ENCODE data around the gene ZBTB20. TPM values are rescaled to one million over a fixed set of nuclear protein-coding genes. Genes with fewer than 3 reads are reported as not detected.
"Not testable (repeated sequence)": the region's sequence is repeated elsewhere in the genome, so short reads cannot be mapped to it uniquely, and the experiment has no call there.

Gene ZBTB20
- total and polyA plus RNA-seq, 8 donors = 0.15 to 149 (median 38.5) TPM

GRCh38 chr3:115186351-115187148 is 39.5 kb upstream of the ZBTB20 start:
- peaks cover 0 to 11% (median 4%) of the 10 kb centered on the region in 4 donors for H3K9me3 ChIP-seq
- H3K4me1 ChIP-seq = no peaks in the 10 kb centered on the region
- TF ChIP-seq POLR2A (IDR thresholded peaks at IDR 0.05) = no peak
- TF ChIP-seq CTCF (IDR thresholded peaks at IDR 0.05) = no peak
- no peak for TF ChIP-seq EP300 (IDR thresholded peaks at IDR 0.05)
- TF ChIP-seq POLR2AphosphoS5 (IDR thresholded peaks at IDR 0.05) = no peak
- no peaks in the 10 kb centered on the region for H3K36me3 ChIP-seq
- no peak overlapping the region for H3K4me3 ChIP-seq
- DNase-seq = no peak
- no peak overlapping the region for H3K27ac ChIP-seq
- WGBS, 5 donors = 73 to 77% (median 76%) methylated on average over 6 of the region's 6 CpGs
- no peaks in the 10 kb centered on the region for H3K27me3 ChIP-seq
- intact Hi-C loops (cut with DNase I; ENCODE audit: low total_unique reads) = no loop called here

GRCh38 chr3:115184859-115185572 is 37.9 kb upstream of the ZBTB20 start:
- H3K4me3 ChIP-seq; H3K27ac ChIP-seq; H3K36me3 ChIP-seq; H3K9me3 ChIP-seq; intact Hi-C loops (cut with DNase I; ENCODE audit: low total_unique reads); DNase-seq; H3K4me1 ChIP-seq; H3K27me3 ChIP-seq: not testable (repeated sequence)
- 97 to 98% (median 97%) methylated on average over 24 to 32 of the region's 32 CpGs for WGBS, 5 donors

GRCh38 chr3:115178930-115179329 is 31.8 kb upstream of the ZBTB20 start:
- H3K27ac ChIP-seq; H3K9me3 ChIP-seq; H3K4me1 ChIP-seq; DNase-seq; intact Hi-C loops (cut with DNase I; ENCODE audit: low total_unique reads); H3K36me3 ChIP-seq; H3K27me3 ChIP-seq; H3K4me3 ChIP-seq: not testable (repeated sequence)
- 59 to 72% (median 65%) methylated on average over 10 of the region's 10 CpGs for WGBS, 5 donors

- H3K36me3 ChIP-seq = no peaks in the 10 kb centered on the region
- no peaks in the 10 kb centered on the region for H3K27me3 ChIP-seq
- intact Hi-C loops (cut with DNase I; ENCODE audit: low total_unique reads) = loop anchor here (10.0 kb wide), 1 partner anchor 785 kb away; no protein-coding TSS in a partner anchor
- H3K4me3 ChIP-seq = no peak overlapping the region
- no peak overlapping the region for H3K27ac ChIP-seq
- no peaks in the 10 kb centered on the region for H3K9me3 ChIP-seq
- 62 to 77% (median 76%) methylated on average over 2 of the region's 2 CpGs for WGBS, 5 donors
- DNase-seq = no peak
- H3K4me1 ChIP-seq = no peaks in the 10 kb centered on the region
- TF ChIP-seq POLR2AphosphoS5 (IDR thresholded peaks at IDR 0.05) = no peak
- TF ChIP-seq CTCF (IDR thresholded peaks at IDR 0.05) = peak in 3 of 7 experiments; percentile 5 to 39 (median 25)
These were observed 22.7 kb upstream of the ZBTB20 start for GRCh38 chr3:115169808-115170207.

- 51 to 65% (median 53%) methylated on average over 3 of the region's 3 CpGs for WGBS, 5 donors
- intact Hi-C loops (cut with DNase I; ENCODE audit: low total_unique reads) = loop anchor here (10.0 kb wide), 1 partner anchor 781 kb away; no protein-coding TSS in a partner anchor
- H3K27ac ChIP-seq = no peak overlapping the region
These were observed 18.6 kb upstream of the ZBTB20 start for GRCh38 chr3:115165701-115166100.

More at GRCh38 chr3:115165701-115166100, 18.6 kb upstream of the ZBTB20 start:
- no peak for DNase-seq
- no peaks in the 10 kb centered on the region for H3K4me1 ChIP-seq
- no peak overlapping the region for H3K4me3 ChIP-seq
- TF ChIP-seq POLR2AphosphoS5 (IDR thresholded peaks at IDR 0.05) = no peak
- no peak for TF ChIP-seq CTCF (IDR thresholded peaks at IDR 0.05)
- TF ChIP-seq EP300 (IDR thresholded peaks at IDR 0.05) = no peak
- TF ChIP-seq POLR2A (IDR thresholded peaks at IDR 0.05) = no peak
- H3K36me3 ChIP-seq = no peaks in the 10 kb centered on the region
- no peaks in the 10 kb centered on the region for H3K27me3 ChIP-seq
- no peaks in the 10 kb centered on the region for H3K9me3 ChIP-seq

Data from stomach (tissue), 9 donors.